GM10248 (cell line): ENCODE measurements around the gene PHB1.

Experiments
- CTCF ChIA-PET: fragments of 300-600 bp; sonication (Branson Sonifier 250); formaldehyde crosslinking; extraction: SDS; loops from one replicate; lab custom pipeline; 2021; ENCODE audit warnings: antibody characterized with exemption; lab: Yijun Ruan, JAX
- POLR2A ChIA-PET: fragments of 350-650 bp; sonication (Branson Sonifier 250); formaldehyde crosslinking; extraction: SDS; loops from one replicate; lab custom pipeline; 2020; ENCODE audit warnings: antibody characterized with exemption; lab: Yijun Ruan, JAX
- DNase-seq: peaks from one replicate; pipeline ENCODE4 v3.0.0; 2012; ENCODE audit errors: extremely low spot score
- TF ChIP-seq, protein P1 (sequence below): IDR thresholded peaks from 2 replicates; pipeline ENCODE4 v1.5.1; 2012; ENCODE audit warnings: mild to moderate bottlenecking, low read depth; ENCODE audit errors: extremely low read depth, missing control alignments, control extremely low read depth

The PHB1 gene

DNA sequence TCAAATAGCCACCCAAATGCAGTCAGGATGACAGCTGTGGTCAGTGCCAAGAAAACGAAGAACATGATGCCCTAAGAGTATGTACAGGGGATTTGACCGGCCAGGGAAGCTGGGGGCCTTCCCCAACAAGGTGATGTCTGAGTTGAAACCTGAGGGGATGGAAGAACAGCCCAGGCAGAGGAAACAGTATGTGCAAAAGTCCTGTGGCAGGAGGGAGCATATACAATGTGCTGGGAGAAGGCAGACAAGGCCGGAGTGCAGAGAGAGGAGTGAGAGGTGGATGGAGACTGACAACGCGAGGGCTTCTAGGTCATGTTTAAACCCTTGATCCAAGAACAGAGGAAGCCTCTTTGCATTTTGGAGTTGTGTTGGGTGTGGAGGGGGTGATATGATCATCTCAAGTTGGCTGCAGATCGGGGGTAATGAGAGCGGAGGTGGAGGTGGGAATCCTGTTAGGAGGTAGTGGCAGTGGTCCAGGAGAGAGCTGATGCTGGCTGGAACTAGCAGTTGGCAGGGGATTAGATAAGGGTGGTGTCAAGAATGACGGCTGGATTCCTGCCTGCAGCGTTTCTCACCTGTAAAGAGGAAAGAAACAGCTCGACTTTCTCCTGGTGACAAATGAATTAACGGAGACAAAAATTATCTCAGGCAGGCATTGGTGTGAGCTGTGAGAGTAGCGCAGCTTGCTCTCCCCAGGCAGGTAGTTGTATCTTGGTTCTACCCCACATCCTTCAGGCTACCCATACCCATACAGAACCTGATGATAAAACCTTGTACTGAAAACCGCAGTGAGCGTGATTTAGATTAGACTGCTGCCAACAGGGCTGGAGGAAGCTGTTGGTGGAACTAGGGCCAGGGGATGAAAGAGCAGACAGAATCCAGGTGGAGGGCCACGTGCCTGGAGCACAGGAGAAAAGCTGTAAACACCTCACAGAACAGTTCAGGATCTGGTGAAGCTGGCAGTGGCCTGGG, 43.2 kb upstream of the PHB1 start:
- ChIA-PET CTCF (interaction anchor here (1.1 to 1.7 kb wide), 4 partner anchors 23 to 636 kb away, joined by 3 to 7 read pairs (median 4); partner anchors contain the start of gene NGFR), POLR2A (no interaction called here)
- DNase-seq: no peak

DNA sequence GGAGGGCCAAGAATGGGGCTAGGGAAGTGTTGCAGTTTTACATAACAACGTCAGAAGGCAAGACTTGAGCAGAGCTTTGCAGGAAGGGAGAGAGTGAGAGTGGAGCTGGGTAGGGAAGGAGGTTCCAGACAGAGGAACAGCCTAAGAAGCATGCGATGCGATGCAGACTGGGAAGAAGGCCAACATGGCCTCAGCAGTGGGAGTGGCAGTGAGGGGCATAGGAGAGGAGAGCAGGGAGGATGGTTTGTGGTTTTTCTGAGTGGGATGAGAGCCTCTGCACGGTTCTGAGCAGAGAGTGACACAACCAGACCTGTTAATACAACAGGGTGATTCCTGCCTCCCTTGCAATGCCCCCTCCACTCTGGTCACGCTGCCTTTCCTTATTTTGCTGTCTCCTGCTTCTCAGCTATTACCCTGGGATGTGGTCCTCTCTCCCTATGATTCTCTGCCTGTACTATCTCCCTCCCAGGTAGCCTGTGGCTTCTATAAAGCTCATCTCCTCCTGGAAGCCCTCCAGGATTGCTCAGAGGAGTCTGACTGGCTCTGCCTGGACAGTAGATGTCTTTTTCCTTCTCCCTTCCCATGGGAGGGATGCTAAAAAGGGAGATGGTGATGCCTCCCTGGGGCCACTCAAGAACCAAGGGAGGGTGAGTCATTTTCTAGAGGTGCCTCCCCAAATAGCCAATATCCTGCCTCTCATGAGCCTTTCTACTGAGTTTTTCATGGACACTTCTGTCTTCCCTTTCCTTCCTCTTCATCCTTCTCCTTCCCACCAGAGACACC, 41.7 kb upstream of the PHB1 start:
- CTCF ChIA-PET: interaction anchor here (0.8 to 2.1 kb wide), 5 partner anchors 10 to 638 kb away, joined by 3 to 7 read pairs (median 6); no protein-coding TSS in a partner anchor
- POLR2A ChIA-PET: no interaction called here
- no peak for DNase-seq
- TF ChIP-seq, protein P1, sequence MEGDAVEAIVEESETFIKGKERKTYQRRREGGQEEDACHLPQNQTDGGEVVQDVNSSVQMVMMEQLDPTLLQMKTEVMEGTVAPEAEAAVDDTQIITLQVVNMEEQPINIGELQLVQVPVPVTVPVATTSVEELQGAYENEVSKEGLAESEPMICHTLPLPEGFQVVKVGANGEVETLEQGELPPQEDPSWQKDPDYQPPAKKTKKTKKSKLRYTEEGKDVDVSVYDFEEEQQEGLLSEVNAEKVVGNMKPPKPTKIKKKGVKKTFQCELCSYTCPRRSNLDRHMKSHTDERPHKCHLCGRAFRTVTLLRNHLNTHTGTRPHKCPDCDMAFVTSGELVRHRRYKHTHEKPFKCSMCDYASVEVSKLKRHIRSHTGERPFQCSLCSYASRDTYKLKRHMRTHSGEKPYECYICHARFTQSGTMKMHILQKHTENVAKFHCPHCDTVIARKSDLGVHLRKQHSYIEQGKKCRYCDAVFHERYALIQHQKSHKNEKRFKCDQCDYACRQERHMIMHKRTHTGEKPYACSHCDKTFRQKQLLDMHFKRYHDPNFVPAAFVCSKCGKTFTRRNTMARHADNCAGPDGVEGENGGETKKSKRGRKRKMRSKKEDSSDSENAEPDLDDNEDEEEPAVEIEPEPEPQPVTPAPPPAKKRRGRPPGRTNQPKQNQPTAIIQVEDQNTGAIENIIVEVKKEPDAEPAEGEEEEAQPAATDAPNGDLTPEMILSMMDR: no peak

More for the DNA sequence above, 43.2 kb upstream of the PHB1 start:
- TF ChIP-seq, protein P1: no peak

DNA sequence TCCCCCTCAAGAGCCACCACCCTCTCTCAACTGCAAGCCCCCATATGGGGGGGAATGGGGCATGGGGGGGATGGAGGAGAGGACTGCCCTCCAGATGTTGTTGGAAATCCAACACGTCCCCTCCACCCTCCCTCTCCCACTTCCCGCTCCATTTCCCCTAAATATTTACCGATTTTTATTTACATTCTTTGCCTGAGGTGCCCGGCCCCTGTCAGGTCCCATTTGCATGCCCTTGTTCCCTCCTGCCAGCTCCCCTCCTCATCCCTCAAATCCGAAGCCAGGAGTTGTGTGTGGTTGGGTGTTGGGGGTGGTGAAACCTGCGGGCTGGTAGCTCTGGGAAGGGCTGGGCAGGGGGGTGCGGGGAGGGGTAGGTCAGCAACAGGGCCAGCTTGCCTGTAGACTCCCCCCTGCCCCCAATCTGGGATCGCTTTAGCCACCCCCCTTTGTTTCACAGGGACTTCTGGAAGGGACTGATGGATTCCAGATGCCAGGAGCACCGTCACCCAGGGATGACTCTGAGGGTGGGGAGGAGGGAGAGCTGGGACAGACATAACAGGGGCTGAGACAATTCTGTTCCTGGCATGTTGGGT, 40.7 kb upstream of the PHB1 start:
- POLR2A ChIA-PET: no interaction called here
- TF ChIP-seq, protein P1: no peak
- CTCF ChIA-PET: interaction anchor here (1.2 to 2.1 kb wide), 3 partner anchors 9 to 101 kb away, joined by 5 to 7 read pairs (median 6); no protein-coding TSS in a partner anchor
- DNase-seq: no peak

DNA sequence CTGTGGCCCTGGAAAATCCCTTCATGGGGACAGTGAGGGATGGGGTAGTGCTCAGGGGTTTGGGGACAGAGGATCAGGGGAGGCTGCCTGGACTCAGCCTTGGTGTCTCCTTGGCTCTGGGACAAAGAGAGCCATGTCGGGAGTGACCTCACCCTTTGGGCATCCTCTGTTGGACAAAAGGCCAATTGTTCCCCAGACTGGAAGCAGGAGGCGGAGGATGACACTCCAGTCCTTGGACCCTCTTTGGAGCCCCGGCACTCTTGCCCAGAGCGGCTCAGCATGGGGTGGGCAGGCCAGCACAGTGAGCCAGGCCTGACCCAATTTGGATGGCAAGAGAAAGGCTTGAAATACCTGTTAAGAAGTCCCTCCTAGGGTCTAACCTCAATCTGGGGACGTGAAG, 39.4 kb upstream of the PHB1 start:
- ChIA-PET POLR2A (no interaction called here), CTCF (interaction anchor here (1.2 to 2.5 kb wide), 3 partner anchors 18 to 103 kb away, joined by 5 to 7 read pairs (median 6); no protein-coding TSS in a partner anchor)
- DNase-seq: no peak
- TF ChIP-seq, protein P1: no peak

DNA sequence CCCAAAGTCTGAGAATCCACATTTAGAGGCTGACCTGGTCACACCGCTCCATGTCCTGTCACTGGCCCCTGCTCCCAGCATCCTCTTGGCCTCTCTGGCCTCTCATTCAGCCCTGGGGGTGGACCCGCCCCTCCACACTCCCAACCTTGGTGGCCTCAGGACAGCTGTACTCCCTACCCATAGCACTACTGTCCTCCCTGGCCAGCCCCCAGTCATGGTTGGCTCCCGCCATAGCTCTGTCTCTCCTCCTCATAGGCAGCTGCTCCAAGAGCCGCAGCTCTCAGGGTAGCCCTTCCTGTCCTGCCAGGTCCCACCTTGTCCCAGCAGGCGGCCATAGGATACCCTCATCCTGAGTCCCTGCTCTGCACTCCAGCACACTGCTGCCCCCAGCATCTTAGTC, 38.0 kb upstream of the PHB1 start:
- POLR2A ChIA-PET: no interaction called here
- CTCF ChIA-PET: interaction anchor here (1.0 to 2.5 kb wide), 2 partner anchors 103 to 104 kb away, joined by 3 to 6 read pairs; no protein-coding TSS in a partner anchor
- TF ChIP-seq, protein P1: no peak
- DNase-seq: no peak
